ENCODE results near the gene C7orf25.

- TF ChIP-seq CTCF (IDR thresholded peaks at IDR 0.05) (no peak), ZFX (IDR thresholded peaks at IDR 0.05; ENCODE audit: borderline replicate concordance) (no peak)
These were observed 14.3 kb upstream of the C7orf25 start for GRCh38 chr7:42926204-42926603.
